ENCODE measurements around the gene PTK6. TPM values are rescaled to one million over a fixed set of nuclear protein-coding genes. Genes with fewer than 3 reads are reported as not detected.

Gene PTK6
- total and polyA plus RNA-seq, 2 experiments from 2014 or later, result 0.27 to 1.1 TPM

- Histone ChIP-seq H3K36me3 (replicated peaks; ENCODE audit: insufficient read depth, low read depth) (no peaks in the 10 kb centered on the region), H3K27ac (no peak overlapping the region), H3K4me2 (no peak overlapping the region), H2AFZ (no peak overlapping the region), H3K79me2 (no peaks in the 10 kb centered on the region), H4K20me1 (ENCODE audit: insufficient read depth, poor library complexity, severe bottlenecking) (no peaks in the 10 kb centered on the region), H3K4me1 (ENCODE audit: insufficient read depth) (no peaks in the 10 kb centered on the region), H3K4me3 (no peak overlapping the region), H3K27me3 (no peaks in the 10 kb centered on the region), H3K9me2 (replicated peaks; ENCODE audit: insufficient read depth) (no peaks in the 10 kb centered on the region), H3K9me3 (ENCODE audit: low read depth) (no peaks in the 10 kb centered on the region)
- TF ChIP-seq CTCF (IDR thresholded peaks at IDR 0.05; ENCODE audit: poor library complexity) (no peak), EZH2 (IDR thresholded peaks at IDR 0.05; ENCODE audit: borderline replicate concordance) (no peak), EZH2phosphoT487 (IDR thresholded peaks at IDR 0.05; ENCODE audit: low read depth, severe bottlenecking, unreplicated experiment) (no peak)
- no peak for DNase-seq (ENCODE audit: low spot score)
- WGBS (ENCODE audit: low lambda C conversion rate, missing lambda C conversion rate), result 95% methylated on average over 6 of the region's 6 CpGs
These were observed 6.6 kb upstream of the PTK6 start for GRCh38 chr20:63543733-63544132.

GRCh38 chr20:63543131-63543530 is 6.0 kb upstream of the PTK6 start:
- DNase-seq (ENCODE audit: low spot score), result no peak
- no peak overlapping the region for H2AFZ ChIP-seq
- no peaks in the 10 kb centered on the region for H3K9me2 ChIP-seq (replicated peaks; ENCODE audit: insufficient read depth)
- H3K4me1 ChIP-seq (ENCODE audit: insufficient read depth), result peaks cover 2% of the 10 kb centered on the region
- H3K36me3 ChIP-seq (replicated peaks; ENCODE audit: insufficient read depth, low read depth), result no peaks in the 10 kb centered on the region
- H3K4me3 ChIP-seq, result no peak overlapping the region
- no peaks in the 10 kb centered on the region for H3K79me2 ChIP-seq
- no peaks in the 10 kb centered on the region for H3K27me3 ChIP-seq
- no peaks in the 10 kb centered on the region for H3K9me3 ChIP-seq (ENCODE audit: low read depth)
- no peak for TF ChIP-seq CTCF (IDR thresholded peaks at IDR 0.05; ENCODE audit: poor library complexity)
- TF ChIP-seq EZH2phosphoT487 (IDR thresholded peaks at IDR 0.05; ENCODE audit: low read depth, severe bottlenecking, unreplicated experiment), result no peak
- TF ChIP-seq EZH2 (IDR thresholded peaks at IDR 0.05; ENCODE audit: borderline replicate concordance), result no peak
- 91% methylated on average over 10 of the region's 10 CpGs for WGBS (ENCODE audit: low lambda C conversion rate, missing lambda C conversion rate)
- no peaks in the 10 kb centered on the region for H4K20me1 ChIP-seq (ENCODE audit: insufficient read depth, poor library complexity, severe bottlenecking)
- no peak overlapping the region for H3K4me2 ChIP-seq
- H3K27ac ChIP-seq, result no peak overlapping the region

GRCh38 chr20:63542696-63543095 is 5.5 kb upstream of the PTK6 start:
- no peaks in the 10 kb centered on the region for H3K9me3 ChIP-seq (ENCODE audit: low read depth)
- no peak overlapping the region for H2AFZ ChIP-seq
- no peak overlapping the region for H3K27ac ChIP-seq
- H3K36me3 ChIP-seq (replicated peaks; ENCODE audit: insufficient read depth, low read depth), result no peaks in the 10 kb centered on the region
- 91% methylated on average over 9 of the region's 10 CpGs for WGBS (ENCODE audit: low lambda C conversion rate, missing lambda C conversion rate)
- DNase-seq (ENCODE audit: low spot score), result no peak
- no peak overlapping the region for H3K4me2 ChIP-seq
- no peak for TF ChIP-seq CTCF (IDR thresholded peaks at IDR 0.05; ENCODE audit: poor library complexity)
- no peak for TF ChIP-seq EZH2 (IDR thresholded peaks at IDR 0.05; ENCODE audit: borderline replicate concordance)
- no peak for TF ChIP-seq EZH2phosphoT487 (IDR thresholded peaks at IDR 0.05; ENCODE audit: low read depth, severe bottlenecking, unreplicated experiment)
- no peaks in the 10 kb centered on the region for H3K79me2 ChIP-seq
- H3K4me3 ChIP-seq, result no peak overlapping the region
- peaks cover 3% of the 10 kb centered on the region for H3K4me1 ChIP-seq (ENCODE audit: insufficient read depth)
- no peaks in the 10 kb centered on the region for H4K20me1 ChIP-seq (ENCODE audit: insufficient read depth, poor library complexity, severe bottlenecking)
- H3K27me3 ChIP-seq, result no peaks in the 10 kb centered on the region
- no peaks in the 10 kb centered on the region for H3K9me2 ChIP-seq (replicated peaks; ENCODE audit: insufficient read depth)

Data from hepatocyte (in vitro differentiated cells).